GM12874 (cell line): ENCODE data around the gene GBE1.

Experiments
- TF ChIP-seq, protein P1 (sequence below): IDR thresholded peaks from 2 replicates; pipeline ENCODE4 v1.5.1; 2011; ENCODE audit warnings: low read depth, mild to moderate bottlenecking, control low read depth, low read length, moderate library complexity; ENCODE audit not compliant: insufficient read depth

The GBE1 gene

DNA sequence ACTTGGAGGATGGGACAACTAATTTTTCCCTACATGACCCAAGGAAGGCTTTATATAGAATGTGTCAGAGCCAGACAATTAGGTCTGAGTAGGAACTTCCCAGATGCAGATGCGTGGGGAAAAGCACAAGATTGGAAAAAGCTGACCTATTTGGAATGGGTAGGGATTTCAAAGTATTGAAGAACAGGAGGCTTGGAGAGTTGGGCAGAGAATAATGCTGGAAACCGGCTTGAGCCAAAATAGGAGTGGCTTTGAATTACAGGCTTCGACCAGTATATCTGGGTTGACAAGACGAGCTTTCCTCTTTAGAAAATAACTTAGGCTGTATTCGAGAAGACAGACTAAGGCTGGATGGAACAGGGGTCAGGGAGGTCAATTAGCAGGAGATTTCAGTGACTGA lies 181.1 kb downstream of the GBE1 start:
- TF ChIP-seq, protein P1, sequence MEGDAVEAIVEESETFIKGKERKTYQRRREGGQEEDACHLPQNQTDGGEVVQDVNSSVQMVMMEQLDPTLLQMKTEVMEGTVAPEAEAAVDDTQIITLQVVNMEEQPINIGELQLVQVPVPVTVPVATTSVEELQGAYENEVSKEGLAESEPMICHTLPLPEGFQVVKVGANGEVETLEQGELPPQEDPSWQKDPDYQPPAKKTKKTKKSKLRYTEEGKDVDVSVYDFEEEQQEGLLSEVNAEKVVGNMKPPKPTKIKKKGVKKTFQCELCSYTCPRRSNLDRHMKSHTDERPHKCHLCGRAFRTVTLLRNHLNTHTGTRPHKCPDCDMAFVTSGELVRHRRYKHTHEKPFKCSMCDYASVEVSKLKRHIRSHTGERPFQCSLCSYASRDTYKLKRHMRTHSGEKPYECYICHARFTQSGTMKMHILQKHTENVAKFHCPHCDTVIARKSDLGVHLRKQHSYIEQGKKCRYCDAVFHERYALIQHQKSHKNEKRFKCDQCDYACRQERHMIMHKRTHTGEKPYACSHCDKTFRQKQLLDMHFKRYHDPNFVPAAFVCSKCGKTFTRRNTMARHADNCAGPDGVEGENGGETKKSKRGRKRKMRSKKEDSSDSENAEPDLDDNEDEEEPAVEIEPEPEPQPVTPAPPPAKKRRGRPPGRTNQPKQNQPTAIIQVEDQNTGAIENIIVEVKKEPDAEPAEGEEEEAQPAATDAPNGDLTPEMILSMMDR = no peak

DNA sequence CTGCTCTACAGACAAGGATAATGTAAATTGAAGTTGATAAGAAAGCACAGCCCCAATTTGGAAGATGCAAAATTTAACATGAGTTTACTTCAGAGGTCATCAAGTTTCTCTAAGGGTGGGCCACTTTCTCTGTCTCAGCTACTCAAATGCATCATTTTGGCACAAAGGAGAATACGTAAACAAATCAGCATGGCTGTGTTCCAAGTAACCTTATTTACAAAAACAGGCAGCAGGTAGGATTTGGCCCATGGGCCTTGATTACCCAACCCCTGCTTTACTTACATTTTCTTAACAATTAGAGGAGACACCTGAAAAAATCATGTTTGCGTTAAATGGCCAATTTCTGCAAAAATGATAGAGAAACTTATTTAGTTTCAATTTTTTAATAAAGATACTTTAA lies 181.7 kb downstream of the GBE1 start:
- TF ChIP-seq, protein P1 = no peak

DNA sequence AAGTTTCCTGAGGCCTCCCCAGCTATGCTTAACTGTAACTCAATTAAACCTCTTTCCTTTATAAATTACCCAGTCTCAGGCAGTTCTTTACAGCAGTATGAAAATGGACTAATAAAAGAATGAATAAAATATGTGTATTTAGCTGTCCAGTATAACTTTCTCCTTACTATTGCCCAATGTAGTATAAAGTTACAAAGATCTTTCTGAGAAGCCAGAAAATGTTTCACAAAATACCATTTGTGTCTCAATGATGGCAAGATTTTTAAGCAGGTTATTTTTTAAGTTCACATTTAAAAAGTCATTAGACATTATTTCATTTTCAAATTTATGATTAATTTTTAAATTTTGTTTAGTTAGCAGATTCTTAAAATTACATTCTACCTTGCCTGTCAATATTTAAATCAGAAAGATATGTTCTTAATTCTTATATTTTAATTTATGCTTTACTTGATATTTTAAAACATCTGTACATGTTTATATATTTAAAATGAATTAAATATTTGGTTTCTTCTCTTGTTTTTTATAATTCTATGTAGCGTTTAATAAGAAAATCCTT lies 189.2 kb downstream of the GBE1 start:
- TF ChIP-seq, protein P1 = no peak

DNA sequence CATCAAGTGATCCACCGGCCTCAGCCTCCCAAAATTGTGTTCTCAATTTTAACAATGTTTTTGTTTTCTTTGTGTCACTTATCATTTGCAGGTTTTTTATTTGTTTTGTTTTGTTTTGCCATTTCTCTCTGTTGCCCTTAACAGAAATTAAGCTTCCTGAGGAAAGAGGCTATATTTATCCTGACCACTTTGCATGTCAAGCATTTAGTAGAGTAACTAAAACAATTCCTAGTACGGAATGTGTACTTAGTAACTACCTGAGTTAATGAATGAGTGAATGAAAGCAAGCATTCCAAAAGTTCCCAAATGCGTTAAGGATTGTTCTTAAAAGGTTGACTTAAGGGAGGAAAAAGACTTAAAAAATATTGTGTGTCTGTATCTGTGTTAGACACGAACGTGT lies 193.1 kb downstream of the GBE1 start:
- TF ChIP-seq, protein P1 = no peak

DNA sequence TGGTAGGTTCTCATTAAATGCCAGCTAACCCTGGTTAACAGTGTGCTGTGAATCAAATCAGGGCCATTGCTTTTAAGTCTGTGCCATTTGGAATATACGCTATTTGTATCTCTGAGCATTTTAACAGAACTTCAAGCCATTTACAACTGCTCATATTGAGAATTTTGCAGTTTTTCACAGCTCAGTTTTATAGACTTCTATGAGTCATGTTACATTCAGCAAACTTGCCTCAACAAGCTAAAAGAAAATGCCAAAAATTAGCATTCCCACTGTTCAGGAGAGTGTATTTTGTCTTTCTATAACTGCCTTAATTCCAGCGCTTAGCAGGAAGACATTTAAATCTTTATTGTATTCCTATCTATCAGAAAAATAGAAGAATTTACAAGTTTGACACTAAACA lies 196.4 kb downstream of the GBE1 start:
- TF ChIP-seq, protein P1 = no peak

DNA sequence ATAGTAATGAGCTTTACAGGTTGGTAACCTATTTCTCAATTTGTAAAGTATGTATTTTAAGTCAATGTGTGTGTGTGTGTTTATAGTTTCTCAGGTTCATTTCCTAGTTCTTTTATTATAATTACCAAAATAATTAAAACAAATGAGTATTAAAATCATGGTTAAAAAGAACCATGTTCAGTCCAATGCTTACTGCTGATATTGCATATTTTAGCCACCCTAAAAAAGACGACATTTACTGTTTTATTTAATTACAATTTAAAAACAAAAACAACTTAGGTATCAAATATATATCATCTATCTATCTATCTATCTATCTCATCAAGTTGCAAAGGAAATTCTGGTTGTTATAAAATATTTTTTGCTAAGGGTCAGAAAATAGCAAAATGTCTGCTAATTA lies 203.3 kb downstream of the GBE1 start:
- TF ChIP-seq, protein P1 = no peak

DNA sequence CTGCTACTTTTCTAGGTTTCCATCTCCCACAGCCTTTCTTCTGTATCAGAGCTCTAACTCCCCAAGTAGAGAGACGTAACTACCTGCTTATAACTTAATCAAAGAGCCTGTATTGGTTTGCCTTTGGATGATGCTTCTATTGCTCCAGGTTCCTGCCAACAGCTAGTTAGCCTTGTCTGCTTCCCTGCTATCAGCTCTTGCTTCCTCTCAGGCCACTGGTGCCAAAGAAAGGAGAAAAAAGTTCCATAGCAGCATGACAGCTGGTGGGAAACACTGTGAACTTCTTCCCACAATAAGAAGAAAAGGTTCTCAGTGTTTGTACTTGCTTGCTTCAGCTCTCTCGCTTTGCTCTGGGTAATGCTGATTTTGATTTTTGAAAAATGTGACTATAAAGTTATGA lies 206.6 kb downstream of the GBE1 start:
- TF ChIP-seq, protein P1 = no peak
